Measurements from ENCODE around the gene RSKR. TPM values are rescaled to one million over a fixed set of nuclear protein-coding genes. Genes with fewer than 3 reads are reported as not detected.

Gene RSKR
- polyA plus RNA-seq, 2 of the 4 experiments (the other 2 are of a cell fraction), result 5.8 to 18.7 TPM

DNA sequence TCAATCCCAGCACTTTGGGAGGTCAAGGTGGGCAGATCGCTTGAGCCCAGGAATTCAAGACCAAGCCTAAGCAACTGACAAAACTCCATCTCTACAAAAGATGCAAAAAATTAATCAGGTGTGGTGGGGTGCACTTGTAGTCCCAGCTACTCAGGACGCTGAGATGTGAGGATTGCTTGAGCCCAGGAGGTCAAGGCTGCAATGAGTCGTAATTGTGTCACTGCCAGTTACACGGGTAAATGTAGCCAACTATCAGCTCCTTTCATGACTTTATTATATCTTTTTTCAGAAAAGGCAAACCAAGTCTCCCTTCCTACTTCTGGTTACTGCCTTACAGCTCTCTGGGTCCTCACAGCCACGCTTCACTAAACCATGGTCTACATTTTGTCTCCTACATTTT lies 43.8 kb upstream of the RSKR start (continued):
- TF ChIP-seq, protein P1, sequence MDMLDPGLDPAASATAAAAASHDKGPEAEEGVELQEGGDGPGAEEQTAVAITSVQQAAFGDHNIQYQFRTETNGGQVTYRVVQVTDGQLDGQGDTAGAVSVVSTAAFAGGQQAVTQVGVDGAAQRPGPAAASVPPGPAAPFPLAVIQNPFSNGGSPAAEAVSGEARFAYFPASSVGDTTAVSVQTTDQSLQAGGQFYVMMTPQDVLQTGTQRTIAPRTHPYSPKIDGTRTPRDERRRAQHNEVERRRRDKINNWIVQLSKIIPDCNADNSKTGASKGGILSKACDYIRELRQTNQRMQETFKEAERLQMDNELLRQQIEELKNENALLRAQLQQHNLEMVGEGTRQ (IDR thresholded peaks at IDR 0.05), result no peak
- TF ChIP-seq JUNB (IDR thresholded peaks at IDR 0.05) (no peak), RARB (CRISPR knock-in tag; IDR thresholded peaks at IDR 0.05) (no peak), RAD21 (conservative IDR thresholded peaks at IDR 0.05 in 1 of 2, IDR thresholded peaks at IDR 0.05 in 1 of 2) (no peak), FOXS1 (CRISPR knock-in tag; IDR thresholded peaks at IDR 0.05) (no peak)

DNA sequence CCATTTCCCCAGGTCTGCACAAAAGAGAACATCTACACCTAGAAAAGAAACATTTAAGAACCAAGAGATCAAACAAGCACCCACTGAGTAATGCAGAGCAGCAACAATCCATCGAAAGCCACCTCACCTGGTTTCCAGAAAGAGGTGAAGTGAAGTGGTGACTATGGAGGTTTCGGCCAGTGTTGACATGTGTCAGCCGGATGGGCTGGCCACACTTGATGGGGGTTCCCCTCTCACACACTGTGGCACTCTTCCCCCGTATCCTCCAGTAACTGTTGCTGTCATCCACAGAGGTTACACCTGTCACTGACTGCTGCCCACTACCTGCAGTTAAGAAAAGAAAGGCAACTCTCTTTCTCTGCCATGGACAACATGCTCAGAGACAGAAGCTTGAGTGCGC lies 41.2 kb upstream of the RSKR start:
- no peak overlapping the region for H3K4me2 ChIP-seq
- no peak overlapping the region for H3K27ac ChIP-seq
- ChIA-PET CTCF (interaction anchor here (0.8 to 4.0 kb wide), 4 partner anchors 8 to 20 kb away, joined by 4 to 20 read pairs (median 8); partner anchors contain the start of gene BLTP2), POLR2A (no interaction called here)
- TF ChIP-seq ESRRA (IDR thresholded peaks at IDR 0.05; ENCODE audit: borderline replicate concordance, low read length) (no peak), NR3C1 (IDR thresholded peaks at IDR 0.05) (no peak), SMC3 (IDR thresholded peaks at IDR 0.05) (no peak), NFE2L2 (conservative IDR thresholded peaks at IDR 0.05; ENCODE audit: low read length) (no peak), HDAC2 (IDR thresholded peaks at IDR 0.05) (no peak), CBX2 (IDR thresholded peaks at IDR 0.05; ENCODE audit: borderline replicate concordance, low read depth) (no peak), RARB (CRISPR knock-in tag; IDR thresholded peaks at IDR 0.05) (no peak), EP300 (IDR thresholded peaks at IDR 0.05) (no peak), CHD4 (IDR thresholded peaks at IDR 0.05; ENCODE audit: borderline replicate concordance) (no peak), EHF (CRISPR knock-in tag; IDR thresholded peaks at IDR 0.05) (no peak), ZNF302 (CRISPR knock-in tag; IDR thresholded peaks at IDR 0.05) (no peak), FOSB (CRISPR knock-in tag; IDR thresholded peaks at IDR 0.05) (no peak)
- TF ChIP-seq, protein P2, sequence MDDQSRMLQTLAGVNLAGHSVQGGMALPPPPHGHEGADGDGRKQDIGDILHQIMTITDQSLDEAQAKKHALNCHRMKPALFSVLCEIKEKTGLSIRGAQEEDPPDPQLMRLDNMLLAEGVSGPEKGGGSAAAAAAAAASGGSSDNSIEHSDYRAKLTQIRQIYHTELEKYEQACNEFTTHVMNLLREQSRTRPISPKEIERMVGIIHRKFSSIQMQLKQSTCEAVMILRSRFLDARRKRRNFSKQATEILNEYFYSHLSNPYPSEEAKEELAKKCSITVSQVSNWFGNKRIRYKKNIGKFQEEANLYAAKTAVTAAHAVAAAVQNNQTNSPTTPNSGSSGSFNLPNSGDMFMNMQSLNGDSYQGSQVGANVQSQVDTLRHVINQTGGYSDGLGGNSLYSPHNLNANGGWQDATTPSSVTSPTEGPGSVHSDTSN (IDR thresholded peaks at IDR 0.05), result no peak
- TF ChIP-seq, protein P3, sequence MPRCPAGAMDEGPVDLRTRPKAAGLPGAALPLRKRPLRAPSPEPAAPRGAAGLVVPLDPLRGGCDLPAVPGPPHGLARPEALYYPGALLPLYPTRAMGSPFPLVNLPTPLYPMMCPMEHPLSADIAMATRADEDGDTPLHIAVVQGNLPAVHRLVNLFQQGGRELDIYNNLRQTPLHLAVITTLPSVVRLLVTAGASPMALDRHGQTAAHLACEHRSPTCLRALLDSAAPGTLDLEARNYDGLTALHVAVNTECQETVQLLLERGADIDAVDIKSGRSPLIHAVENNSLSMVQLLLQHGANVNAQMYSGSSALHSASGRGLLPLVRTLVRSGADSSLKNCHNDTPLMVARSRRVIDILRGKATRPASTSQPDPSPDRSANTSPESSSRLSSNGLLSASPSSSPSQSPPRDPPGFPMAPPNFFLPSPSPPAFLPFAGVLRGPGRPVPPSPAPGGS (IDR thresholded peaks at IDR 0.05), result no peak
- TF ChIP-seq, protein P4, sequence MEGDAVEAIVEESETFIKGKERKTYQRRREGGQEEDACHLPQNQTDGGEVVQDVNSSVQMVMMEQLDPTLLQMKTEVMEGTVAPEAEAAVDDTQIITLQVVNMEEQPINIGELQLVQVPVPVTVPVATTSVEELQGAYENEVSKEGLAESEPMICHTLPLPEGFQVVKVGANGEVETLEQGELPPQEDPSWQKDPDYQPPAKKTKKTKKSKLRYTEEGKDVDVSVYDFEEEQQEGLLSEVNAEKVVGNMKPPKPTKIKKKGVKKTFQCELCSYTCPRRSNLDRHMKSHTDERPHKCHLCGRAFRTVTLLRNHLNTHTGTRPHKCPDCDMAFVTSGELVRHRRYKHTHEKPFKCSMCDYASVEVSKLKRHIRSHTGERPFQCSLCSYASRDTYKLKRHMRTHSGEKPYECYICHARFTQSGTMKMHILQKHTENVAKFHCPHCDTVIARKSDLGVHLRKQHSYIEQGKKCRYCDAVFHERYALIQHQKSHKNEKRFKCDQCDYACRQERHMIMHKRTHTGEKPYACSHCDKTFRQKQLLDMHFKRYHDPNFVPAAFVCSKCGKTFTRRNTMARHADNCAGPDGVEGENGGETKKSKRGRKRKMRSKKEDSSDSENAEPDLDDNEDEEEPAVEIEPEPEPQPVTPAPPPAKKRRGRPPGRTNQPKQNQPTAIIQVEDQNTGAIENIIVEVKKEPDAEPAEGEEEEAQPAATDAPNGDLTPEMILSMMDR (IDR thresholded peaks at IDR 0.05), result no peak
- TF ChIP-seq, protein P5, sequence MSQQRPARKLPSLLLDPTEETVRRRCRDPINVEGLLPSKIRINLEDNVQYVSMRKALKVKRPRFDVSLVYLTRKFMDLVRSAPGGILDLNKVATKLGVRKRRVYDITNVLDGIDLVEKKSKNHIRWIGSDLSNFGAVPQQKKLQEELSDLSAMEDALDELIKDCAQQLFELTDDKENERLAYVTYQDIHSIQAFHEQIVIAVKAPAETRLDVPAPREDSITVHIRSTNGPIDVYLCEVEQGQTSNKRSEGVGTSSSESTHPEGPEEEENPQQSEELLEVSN (IDR thresholded peaks at IDR 0.05; ENCODE audit: borderline replicate concordance, low read depth), result no peak
- TF ChIP-seq, protein P1 (IDR thresholded peaks at IDR 0.05), result no peak
- TF ChIP-seq, protein P6, sequence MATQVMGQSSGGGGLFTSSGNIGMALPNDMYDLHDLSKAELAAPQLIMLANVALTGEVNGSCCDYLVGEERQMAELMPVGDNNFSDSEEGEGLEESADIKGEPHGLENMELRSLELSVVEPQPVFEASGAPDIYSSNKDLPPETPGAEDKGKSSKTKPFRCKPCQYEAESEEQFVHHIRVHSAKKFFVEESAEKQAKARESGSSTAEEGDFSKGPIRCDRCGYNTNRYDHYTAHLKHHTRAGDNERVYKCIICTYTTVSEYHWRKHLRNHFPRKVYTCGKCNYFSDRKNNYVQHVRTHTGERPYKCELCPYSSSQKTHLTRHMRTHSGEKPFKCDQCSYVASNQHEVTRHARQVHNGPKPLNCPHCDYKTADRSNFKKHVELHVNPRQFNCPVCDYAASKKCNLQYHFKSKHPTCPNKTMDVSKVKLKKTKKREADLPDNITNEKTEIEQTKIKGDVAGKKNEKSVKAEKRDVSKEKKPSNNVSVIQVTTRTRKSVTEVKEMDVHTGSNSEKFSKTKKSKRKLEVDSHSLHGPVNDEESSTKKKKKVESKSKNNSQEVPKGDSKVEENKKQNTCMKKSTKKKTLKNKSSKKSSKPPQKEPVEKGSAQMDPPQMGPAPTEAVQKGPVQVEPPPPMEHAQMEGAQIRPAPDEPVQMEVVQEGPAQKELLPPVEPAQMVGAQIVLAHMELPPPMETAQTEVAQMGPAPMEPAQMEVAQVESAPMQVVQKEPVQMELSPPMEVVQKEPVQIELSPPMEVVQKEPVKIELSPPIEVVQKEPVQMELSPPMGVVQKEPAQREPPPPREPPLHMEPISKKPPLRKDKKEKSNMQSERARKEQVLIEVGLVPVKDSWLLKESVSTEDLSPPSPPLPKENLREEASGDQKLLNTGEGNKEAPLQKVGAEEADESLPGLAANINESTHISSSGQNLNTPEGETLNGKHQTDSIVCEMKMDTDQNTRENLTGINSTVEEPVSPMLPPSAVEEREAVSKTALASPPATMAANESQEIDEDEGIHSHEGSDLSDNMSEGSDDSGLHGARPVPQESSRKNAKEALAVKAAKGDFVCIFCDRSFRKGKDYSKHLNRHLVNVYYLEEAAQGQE (IDR thresholded peaks at IDR 0.05), result no peak
- 94% methylated on average over 5 of the region's 5 CpGs for WGBS (ENCODE audit: missing lambda C conversion rate)
- DNase-seq (ENCODE audit: low read depth in 1 of 2, low spot score in 1 of 2), result no peak
- H3K9me3 ChIP-seq, result no peaks in the 10 kb centered on the region
- no peak for FAIRE-seq
- peaks cover 6% of the 10 kb centered on the region; the same call in 2 of the 3 replicates for H3K4me1 ChIP-seq
- ATAC-seq, result peak in 1 of 2 experiments; percentile 39; a peak in 3 of 6 replicates
- no peak overlapping the region for H3K4me3 ChIP-seq

All from A549 (cell line).